Mesendoderm (in vitro differentiated cells): Measurements from ENCODE around the gene AFDN.

ENCODE experiments used
- DNase-seq: peaks from one replicate; pipeline ENCODE4 v3.0.0; 2013
- H2AK5ac ChIP-seq: 2 replicates; pipeline ENCODE4 v1.6.1; 2013; ENCODE audit warnings: low read length, inconsistent platforms
- H2BK120ac ChIP-seq: 2 replicates; pipeline ENCODE4 v1.6.1; 2013; ENCODE audit warnings: low read depth, mild to moderate bottlenecking, low read length, moderate library complexity, mixed read lengths
- H2BK15ac ChIP-seq: replicated peaks from 2 replicates; pipeline ENCODE4 v1.6.1; 2013; ENCODE audit warnings: low read depth, mild to moderate bottlenecking, moderate library complexity
- H2BK5ac ChIP-seq: 2 replicates; pipeline ENCODE4 v1.6.1; 2013; ENCODE audit warnings: low read length, inconsistent platforms
- H3K18ac ChIP-seq: 2 replicates; pipeline ENCODE4 v1.6.1; 2013; ENCODE audit warnings: mild to moderate bottlenecking, low read length, mixed read lengths
- H3K23ac ChIP-seq: one replicate; pipeline ENCODE4 v1.6.1; 2013; ENCODE audit warnings: low read length
- H3K27ac ChIP-seq: 2 replicates; pipeline ENCODE4 v1.5.1; 2013; ENCODE audit warnings: low read depth, mild to moderate bottlenecking, inconsistent platforms, low read length, moderate library complexity
- H3K27me3 ChIP-seq: 2 replicates; pipeline ENCODE4 v1.6.1; 2013; ENCODE audit warnings: low read length, control low read depth, mild to moderate bottlenecking, inconsistent platforms; ENCODE audit not compliant: insufficient read depth, poor library complexity
- H3K36me3 ChIP-seq: 2 replicates; pipeline ENCODE4 v1.6.1; 2013; ENCODE audit warnings: low read length, inconsistent platforms; ENCODE audit not compliant: control insufficient read depth, insufficient read depth
- H3K4ac ChIP-seq: one replicate; pipeline ENCODE4 v1.6.1; 2013; ENCODE audit warnings: low read depth, mild to moderate bottlenecking, low read length, moderate library complexity
- H3K4me1 ChIP-seq: 2 replicates; pipeline ENCODE4 v1.6.1; 2013; ENCODE audit warnings: low read depth, low read length, inconsistent platforms; ENCODE audit not compliant: control insufficient read depth
- H3K4me2 ChIP-seq: 2 replicates; pipeline ENCODE4 v1.6.1; 2013; ENCODE audit warnings: low read length
- H3K4me3 ChIP-seq: 2 replicates; pipeline ENCODE4 v1.5.1; 2013; ENCODE audit warnings: mild to moderate bottlenecking, low read length
- H3K56ac ChIP-seq: one replicate; pipeline ENCODE4 v1.6.1; 2013; ENCODE audit warnings: low read length
- H3K79me1 ChIP-seq: 2 replicates; pipeline ENCODE4 v1.6.1; 2013; ENCODE audit warnings: low read length, inconsistent platforms
- H3K79me2 ChIP-seq: 2 replicates; pipeline ENCODE4 v1.6.1; 2013; ENCODE audit warnings: mild to moderate bottlenecking, low read length; ENCODE audit not compliant: control insufficient read depth, insufficient read depth
- H3K9ac ChIP-seq: 2 replicates; pipeline ENCODE4 v1.6.1; 2013; ENCODE audit warnings: low read length, inconsistent platforms
- H4K5ac ChIP-seq: one replicate; pipeline ENCODE4 v1.6.1; 2013; ENCODE audit warnings: low read length
- H4K8ac ChIP-seq: one replicate; pipeline ENCODE4 v1.6.1; 2013; ENCODE audit warnings: low read depth, mild to moderate bottlenecking, control low read depth, low read length, moderate library complexity
- WGBS: extraction: QIAGEN DNeasy Blood & Tissue Kit; methylation state at CpG from one replicate; pipeline ENCODE4 v1.1.7; 2013; ENCODE audit warnings: low lambda C conversion rate, missing lambda C conversion rate; ENCODE audit not compliant: insufficient coverage; ENCODE audit errors: extremely low coverage; 5-methylcytosine and 5-hydroxymethylcytosine counted together

Gene AFDN

DNA sequence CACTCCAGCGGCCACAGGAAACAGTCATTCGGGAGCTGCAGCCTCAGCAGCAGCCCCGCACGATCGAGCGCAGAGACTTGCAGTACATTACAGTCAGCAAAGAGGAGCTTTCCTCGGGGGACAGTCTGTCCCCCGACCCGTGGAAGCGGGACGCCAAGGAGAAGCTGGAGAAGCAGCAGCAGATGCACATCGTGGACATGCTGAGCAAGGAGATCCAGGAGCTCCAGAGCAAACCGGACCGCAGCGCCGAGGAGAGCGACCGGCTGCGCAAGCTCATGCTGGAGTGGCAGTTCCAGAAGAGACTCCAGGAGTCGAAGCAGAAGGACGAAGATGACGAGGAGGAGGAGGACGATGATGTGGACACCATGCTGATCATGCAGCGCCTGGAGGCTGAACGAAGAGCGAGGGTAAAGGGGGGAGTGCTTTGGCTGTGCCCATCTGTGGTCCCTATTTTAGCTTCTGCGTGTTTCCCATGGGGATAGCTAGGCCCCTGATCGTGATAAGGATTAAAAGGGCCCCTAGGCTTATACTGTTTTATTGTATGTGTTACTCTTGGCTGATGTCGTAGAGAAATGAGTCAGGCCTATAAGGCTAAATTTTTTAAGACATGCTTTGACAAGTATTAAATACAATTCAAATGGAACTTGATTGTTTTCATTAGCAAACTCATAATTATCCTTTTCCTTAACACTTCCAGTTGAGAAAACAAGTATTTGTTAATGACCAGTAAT is 125.2 kb downstream of the AFDN start:
- Histone ChIP-seq H4K8ac (no peak overlapping the region), H3K36me3 (peaks cover 9% of the 10 kb centered on the region), H3K79me1 (peaks cover 7% of the 10 kb centered on the region), H3K4me1 (no peaks in the 10 kb centered on the region), H3K4ac (no peak overlapping the region), H3K9ac (no peak overlapping the region), H3K23ac (no peak overlapping the region), H2BK5ac (no peak overlapping the region), H4K5ac (no peak overlapping the region), H3K4me3 (no peak overlapping the region), H3K4me2 (no peak overlapping the region), H3K56ac (no peak overlapping the region), H3K18ac (no peak overlapping the region), H2BK15ac (no peak overlapping the region), H2AK5ac (no peak overlapping the region), H2BK120ac (no peak overlapping the region), H3K27ac (no peak overlapping the region), H3K27me3 (no peaks in the 10 kb centered on the region), H3K79me2 (peaks cover 1% of the 10 kb centered on the region)
- no peak for DNase-seq
- no CpG with 5 or more reads among the region's 29 CpGs for WGBS

- no CpG with 5 or more reads among the region's 1 CpG for WGBS
- DNase-seq: no peak
- H2BK5ac ChIP-seq: no peak overlapping the region
- no peak overlapping the region for H3K18ac ChIP-seq
- no peak overlapping the region for H3K23ac ChIP-seq
- H3K56ac ChIP-seq: no peak overlapping the region
- H3K4ac ChIP-seq: no peak overlapping the region
- H3K4me1 ChIP-seq: no peaks in the 10 kb centered on the region
- H3K4me2 ChIP-seq: no peak overlapping the region
- peaks cover 9% of the 10 kb centered on the region for H3K36me3 ChIP-seq
- H2AK5ac ChIP-seq: no peak overlapping the region
- no peaks in the 10 kb centered on the region for H3K27me3 ChIP-seq
- no peak overlapping the region for H2BK120ac ChIP-seq
- H3K9ac ChIP-seq: no peak overlapping the region
- no peak overlapping the region for H3K4me3 ChIP-seq
- no peak overlapping the region for H4K8ac ChIP-seq
- no peak overlapping the region for H3K27ac ChIP-seq
- H4K5ac ChIP-seq: no peak overlapping the region
- H3K79me2 ChIP-seq: peaks cover 1% of the 10 kb centered on the region
- peaks cover 7% of the 10 kb centered on the region for H3K79me1 ChIP-seq
- no peak overlapping the region for H2BK15ac ChIP-seq
These were observed 125.8 kb downstream of the AFDN start for GRCh38 chr6:167952512-167952859.

- no peak overlapping the region for H2BK15ac ChIP-seq
- no peak overlapping the region for H3K23ac ChIP-seq
- H2BK120ac ChIP-seq: no peak overlapping the region
- H3K27ac ChIP-seq: no peak overlapping the region
- H3K18ac ChIP-seq: no peak overlapping the region
- H3K79me1 ChIP-seq: peaks cover 10% of the 10 kb centered on the region
- H3K79me2 ChIP-seq: peaks cover 1% of the 10 kb centered on the region
- no peak overlapping the region for H3K4me3 ChIP-seq
- H2AK5ac ChIP-seq: no peak overlapping the region
- no peaks in the 10 kb centered on the region for H3K4me1 ChIP-seq
- no peak overlapping the region for H3K4ac ChIP-seq
- H3K9ac ChIP-seq: no peak overlapping the region
- H3K27me3 ChIP-seq: no peaks in the 10 kb centered on the region
- no peak overlapping the region for H4K8ac ChIP-seq
- no peak overlapping the region for H3K4me2 ChIP-seq
- no peak for DNase-seq
- H3K36me3 ChIP-seq: peaks cover 9% of the 10 kb centered on the region
- H4K5ac ChIP-seq: no peak overlapping the region
- H3K56ac ChIP-seq: no peak overlapping the region
- no peak overlapping the region for H2BK5ac ChIP-seq
- no CpG with 5 or more reads among the region's 5 CpGs for WGBS
These were observed 126.8 kb downstream of the AFDN start for GRCh38 chr6:167953551-167953950.

- no peak overlapping the region for H3K23ac ChIP-seq
- no peaks in the 10 kb centered on the region for H3K27me3 ChIP-seq
- no peak overlapping the region for H3K4me2 ChIP-seq
- H3K4me3 ChIP-seq: no peak overlapping the region
- WGBS: no CpG with 5 or more reads among the region's 3 CpGs
- H3K79me1 ChIP-seq: peaks cover 10% of the 10 kb centered on the region
- no peak overlapping the region for H2BK120ac ChIP-seq
- DNase-seq: no peak
- H4K8ac ChIP-seq: no peak overlapping the region
- H3K4ac ChIP-seq: no peak overlapping the region
- H3K27ac ChIP-seq: no peak overlapping the region
- H3K9ac ChIP-seq: no peak overlapping the region
- H4K5ac ChIP-seq: no peak overlapping the region
- no peak overlapping the region for H2AK5ac ChIP-seq
- H2BK15ac ChIP-seq: no peak overlapping the region
- H3K18ac ChIP-seq: no peak overlapping the region
- H3K36me3 ChIP-seq: peaks cover 5% of the 10 kb centered on the region
- H3K79me2 ChIP-seq: peaks cover 1% of the 10 kb centered on the region
- H3K56ac ChIP-seq: no peak overlapping the region
- no peak overlapping the region for H2BK5ac ChIP-seq
- H3K4me1 ChIP-seq: no peaks in the 10 kb centered on the region
These were observed 127.4 kb downstream of the AFDN start for GRCh38 chr6:167954151-167954550.

DNA sequence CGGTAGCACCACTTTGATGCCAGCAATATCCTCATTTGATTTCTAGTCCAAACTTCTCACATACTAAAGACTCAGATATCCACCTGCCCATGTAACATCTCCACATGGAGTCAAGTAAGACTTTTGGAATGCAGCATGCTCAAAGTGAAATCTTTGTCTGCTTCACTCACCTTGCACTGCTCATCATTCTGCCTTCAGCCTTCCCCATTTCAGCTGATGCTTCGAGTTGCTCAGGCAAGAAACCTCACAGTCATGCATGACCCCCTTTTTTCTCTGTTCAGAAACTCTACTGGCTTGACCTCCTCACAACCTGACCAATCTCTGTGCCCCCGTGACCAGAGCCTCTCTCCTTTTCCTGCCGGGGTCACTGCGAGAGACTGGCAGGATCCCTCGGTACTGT is 129.8 kb downstream of the AFDN start:
- Histone ChIP-seq H3K4me1 (no peaks in the 10 kb centered on the region), H2BK120ac (no peak overlapping the region), H4K5ac (no peak overlapping the region), H2BK5ac (no peak overlapping the region), H3K4me3 (no peak overlapping the region), H3K4me2 (no peak overlapping the region), H3K79me1 (peaks cover 12% of the 10 kb centered on the region), H3K79me2 (peaks cover 1% of the 10 kb centered on the region), H2BK15ac (no peak overlapping the region), H3K56ac (no peak overlapping the region), H3K18ac (no peak overlapping the region), H3K27me3 (no peaks in the 10 kb centered on the region), H3K27ac (no peak overlapping the region), H3K4ac (no peak overlapping the region), H3K23ac (no peak overlapping the region), H4K8ac (no peak overlapping the region), H3K36me3 (peaks cover 3% of the 10 kb centered on the region), H2AK5ac (no peak overlapping the region), H3K9ac (no peak overlapping the region)
- no peak for DNase-seq
- WGBS: no CpG with 5 or more reads among the region's 6 CpGs

- DNase-seq: no peak
- H2BK5ac ChIP-seq: no peak overlapping the region
- H3K23ac ChIP-seq: no peak overlapping the region
- no CpG with 5 or more reads among the region's 8 CpGs for WGBS
- peaks cover 12% of the 10 kb centered on the region for H3K79me1 ChIP-seq
- H3K4me3 ChIP-seq: no peak overlapping the region
- H3K27me3 ChIP-seq: no peaks in the 10 kb centered on the region
- H2BK15ac ChIP-seq: no peak overlapping the region
- no peak overlapping the region for H3K56ac ChIP-seq
- no peak overlapping the region for H2BK120ac ChIP-seq
- no peaks in the 10 kb centered on the region for H3K79me2 ChIP-seq
- H3K4me2 ChIP-seq: no peak overlapping the region
- H4K8ac ChIP-seq: no peak overlapping the region
- no peak overlapping the region for H3K4ac ChIP-seq
- no peak overlapping the region for H2AK5ac ChIP-seq
- H3K27ac ChIP-seq: no peak overlapping the region
- H4K5ac ChIP-seq: no peak overlapping the region
- H3K4me1 ChIP-seq: no peaks in the 10 kb centered on the region
- H3K36me3 ChIP-seq: peaks cover 1% of the 10 kb centered on the region
- H3K18ac ChIP-seq: no peak overlapping the region
- no peak overlapping the region for H3K9ac ChIP-seq
These were observed 130.3 kb downstream of the AFDN start for GRCh38 chr6:167956983-167957492.
